Measurements from ENCODE around the gene SMAD4.

DNA sequence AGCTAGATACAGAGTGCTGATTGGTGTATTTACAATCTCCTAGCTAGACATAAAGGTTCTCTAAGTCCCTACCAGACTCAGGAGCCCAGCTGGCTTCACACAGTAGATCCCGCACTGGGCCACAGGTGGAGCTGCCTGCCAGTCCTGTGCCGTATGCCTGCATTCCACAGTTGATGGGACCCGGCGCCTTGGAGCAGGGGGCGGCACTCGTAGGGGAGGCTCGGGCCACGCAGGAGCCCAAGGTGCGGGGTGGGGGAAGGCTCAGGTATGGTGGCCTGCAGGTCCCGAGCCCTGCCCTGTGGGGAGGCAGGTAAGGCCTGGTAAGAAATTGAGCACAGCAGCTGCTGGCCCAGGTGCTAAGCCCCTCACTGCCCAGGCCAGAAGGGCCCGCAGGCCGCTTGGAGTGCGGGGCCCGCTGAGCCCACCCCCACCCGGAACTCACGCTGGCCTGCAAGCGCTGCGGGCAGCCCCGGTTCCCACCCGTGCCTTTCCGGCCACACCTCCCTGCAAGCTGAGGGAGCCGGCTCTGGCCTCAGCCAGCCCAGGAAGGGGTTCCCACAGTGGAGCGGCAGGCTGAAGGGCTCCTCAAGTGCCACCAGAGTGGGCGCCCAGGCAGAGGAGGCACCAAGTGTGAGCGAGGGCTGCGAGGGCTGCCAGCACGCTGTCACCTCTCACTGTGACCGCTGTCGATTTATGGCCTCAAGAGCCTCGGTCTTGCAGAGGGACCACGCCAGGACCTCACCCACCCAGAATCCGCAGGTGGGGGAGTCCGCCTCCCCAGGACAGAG is 91.0 kb downstream of the SMAD4 start:
- TF ChIP-seq, protein P1, sequence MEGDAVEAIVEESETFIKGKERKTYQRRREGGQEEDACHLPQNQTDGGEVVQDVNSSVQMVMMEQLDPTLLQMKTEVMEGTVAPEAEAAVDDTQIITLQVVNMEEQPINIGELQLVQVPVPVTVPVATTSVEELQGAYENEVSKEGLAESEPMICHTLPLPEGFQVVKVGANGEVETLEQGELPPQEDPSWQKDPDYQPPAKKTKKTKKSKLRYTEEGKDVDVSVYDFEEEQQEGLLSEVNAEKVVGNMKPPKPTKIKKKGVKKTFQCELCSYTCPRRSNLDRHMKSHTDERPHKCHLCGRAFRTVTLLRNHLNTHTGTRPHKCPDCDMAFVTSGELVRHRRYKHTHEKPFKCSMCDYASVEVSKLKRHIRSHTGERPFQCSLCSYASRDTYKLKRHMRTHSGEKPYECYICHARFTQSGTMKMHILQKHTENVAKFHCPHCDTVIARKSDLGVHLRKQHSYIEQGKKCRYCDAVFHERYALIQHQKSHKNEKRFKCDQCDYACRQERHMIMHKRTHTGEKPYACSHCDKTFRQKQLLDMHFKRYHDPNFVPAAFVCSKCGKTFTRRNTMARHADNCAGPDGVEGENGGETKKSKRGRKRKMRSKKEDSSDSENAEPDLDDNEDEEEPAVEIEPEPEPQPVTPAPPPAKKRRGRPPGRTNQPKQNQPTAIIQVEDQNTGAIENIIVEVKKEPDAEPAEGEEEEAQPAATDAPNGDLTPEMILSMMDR (IDR thresholded peaks at IDR 0.05; ENCODE audit: extremely low read depth in 1 of 2, insufficient read depth in 1 of 2, low read depth in 1 of 2, low read length in 2 of 2) = no peak
- no peak for TF ChIP-seq MYC (IDR thresholded peaks at IDR 0.05; ENCODE audit: low read depth, low read length)
- TF ChIP-seq POLR2A (IDR thresholded peaks at IDR 0.05; ENCODE audit: low read depth, low read length) = no peak
- TF ChIP-seq POLR2AphosphoS5 (IDR thresholded peaks at IDR 0.05; ENCODE audit: insufficient read depth, low read depth, low read length) = no peak
- TF ChIP-seq, protein P2, sequence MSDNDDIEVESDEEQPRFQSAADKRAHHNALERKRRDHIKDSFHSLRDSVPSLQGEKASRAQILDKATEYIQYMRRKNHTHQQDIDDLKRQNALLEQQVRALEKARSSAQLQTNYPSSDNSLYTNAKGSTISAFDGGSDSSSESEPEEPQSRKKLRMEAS (IDR thresholded peaks at IDR 0.05; ENCODE audit: insufficient read depth, insufficient read length) = no peak
- no peak for TF ChIP-seq EZH2 (IDR thresholded peaks at IDR 0.05; ENCODE audit: borderline replicate concordance, low read depth, low read length, severe bottlenecking)
- TF ChIP-seq JUN (IDR thresholded peaks at IDR 0.05; ENCODE audit: borderline replicate concordance, insufficient read depth, insufficient read length, low read depth) = no peak
- TF ChIP-seq FOS (IDR thresholded peaks at IDR 0.05; ENCODE audit: borderline replicate concordance, insufficient read depth, low read length) = no peak
